Measurements from ENCODE around the gene SLMAP.

The SLMAP gene

DNA sequence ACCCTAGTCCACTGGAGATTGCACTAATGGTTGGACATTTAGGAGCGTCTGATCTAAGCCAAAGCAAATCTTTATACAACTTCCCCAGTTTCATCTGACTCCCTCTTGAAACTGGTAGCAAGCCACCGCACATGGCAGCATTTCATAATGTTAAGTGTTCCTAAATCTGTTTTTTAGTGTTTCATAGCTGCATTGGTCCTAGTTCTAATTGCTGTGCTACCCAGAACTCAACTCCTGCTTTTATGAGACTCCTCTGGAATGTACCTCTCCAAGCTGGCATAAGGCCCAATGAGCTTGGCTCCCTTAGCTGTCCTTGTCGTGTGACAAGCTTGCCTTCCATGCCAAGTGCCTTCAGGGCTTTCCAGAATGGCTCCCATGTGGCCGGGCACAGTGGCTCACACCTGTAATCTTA lies 186.8 kb downstream of the SLMAP start:
- DNase-seq: peak in 2 of 56 donors; percentile 4 to 14

GRCh38 chr3:57943525-57944495 lies 187.7 kb downstream of the SLMAP start:
- peak in 13 of 56 donors; percentile 3 to 27 (median 10) for DNase-seq

GRCh38 chr3:57946970-57947381 lies 190.9 kb downstream of the SLMAP start:
- DNase-seq: no peak

DNA sequence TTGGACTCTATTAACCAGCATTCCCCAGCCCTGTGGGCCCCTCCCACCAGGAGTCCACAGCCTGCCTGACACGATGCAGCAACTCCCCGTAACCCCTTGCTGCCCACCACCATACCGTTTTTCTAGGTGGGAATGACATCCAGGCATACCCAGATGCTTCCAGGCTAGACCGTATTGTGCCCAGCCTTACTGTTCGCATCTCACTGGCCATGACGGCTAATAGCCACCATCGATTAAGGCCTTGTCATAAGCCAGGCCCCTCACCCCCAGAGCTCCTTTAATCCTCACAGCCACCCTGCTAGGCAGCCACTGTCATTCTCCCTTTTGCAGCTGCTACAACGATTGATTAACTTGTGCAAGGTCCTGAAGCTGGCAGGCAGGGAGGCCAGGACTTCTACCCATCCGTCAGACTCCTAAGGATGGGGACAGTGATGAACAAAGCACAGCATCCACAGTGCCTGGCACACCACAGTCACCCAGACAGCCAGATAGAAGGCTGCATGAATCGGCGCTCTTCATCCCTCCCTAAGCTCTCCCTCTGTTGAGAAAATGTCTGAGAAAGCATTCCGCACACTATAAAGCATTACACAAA lies 192.1 kb downstream of the SLMAP start:
- peak in 17 of 56 donors; percentile 6 to 45 (median 25) for DNase-seq

- peak in 17 of 56 donors; percentile 9 to 48 (median 29) for DNase-seq
Observed at GRCh38 chr3:57948781-57949242, 192.7 kb downstream of the SLMAP start.

GRCh38 chr3:57949344-57949743 lies 193.2 kb downstream of the SLMAP start:
- no peak for DNase-seq

- no peak for DNase-seq
Observed at GRCh38 chr3:57949785-57950615, 193.9 kb downstream of the SLMAP start.

GRCh38 chr3:57951066-57951882 lies 195.2 kb downstream of the SLMAP start:
- DNase-seq: peak in 28 of 56 donors; percentile 7 to 59 (median 19)

- peak in 25 of 56 donors; percentile 2 to 54 (median 26) for DNase-seq
Observed at GRCh38 chr3:57952208-57952631, 196.1 kb downstream of the SLMAP start.

DNA sequence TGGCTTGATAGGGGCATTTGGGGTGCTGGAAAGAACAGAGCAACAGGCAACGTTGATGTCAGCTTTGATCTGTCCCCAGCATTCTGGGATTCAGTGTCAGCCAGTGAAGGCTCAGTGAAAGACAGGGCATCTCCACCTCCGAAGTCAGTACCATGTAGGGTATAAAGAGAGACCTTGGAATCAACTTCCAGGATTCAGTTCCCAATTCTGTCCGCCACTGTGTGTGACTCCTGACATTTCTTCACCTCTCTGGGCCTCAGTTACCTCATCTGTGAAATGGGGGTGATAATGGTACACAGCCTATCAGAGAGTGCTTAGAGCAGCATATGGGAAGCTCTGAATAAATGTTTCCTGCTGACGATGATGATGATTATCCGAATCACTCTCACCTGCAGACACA lies 196.5 kb downstream of the SLMAP start:
- DNase-seq: no peak

DNA sequence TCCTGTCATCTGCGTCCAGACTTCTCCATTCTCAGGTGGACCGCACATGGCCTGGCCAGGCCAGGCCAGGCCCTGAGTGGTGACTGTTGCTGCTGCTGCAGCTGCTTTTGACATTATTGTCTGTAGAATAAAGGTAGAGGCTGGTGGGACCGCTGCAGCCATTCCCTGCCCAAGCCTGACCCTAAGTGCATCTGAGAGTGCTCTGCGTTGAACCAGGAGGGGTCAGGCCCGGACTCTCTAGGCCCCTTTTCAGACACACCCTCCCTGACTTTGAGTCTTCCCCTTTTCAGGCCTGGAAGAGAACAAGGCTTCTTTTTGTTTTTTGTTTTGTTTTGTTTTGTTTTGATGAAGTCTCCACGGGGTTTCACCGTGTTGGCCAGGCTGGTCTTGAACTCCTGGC lies 197.5 kb downstream of the SLMAP start:
- no peak for DNase-seq

DNA sequence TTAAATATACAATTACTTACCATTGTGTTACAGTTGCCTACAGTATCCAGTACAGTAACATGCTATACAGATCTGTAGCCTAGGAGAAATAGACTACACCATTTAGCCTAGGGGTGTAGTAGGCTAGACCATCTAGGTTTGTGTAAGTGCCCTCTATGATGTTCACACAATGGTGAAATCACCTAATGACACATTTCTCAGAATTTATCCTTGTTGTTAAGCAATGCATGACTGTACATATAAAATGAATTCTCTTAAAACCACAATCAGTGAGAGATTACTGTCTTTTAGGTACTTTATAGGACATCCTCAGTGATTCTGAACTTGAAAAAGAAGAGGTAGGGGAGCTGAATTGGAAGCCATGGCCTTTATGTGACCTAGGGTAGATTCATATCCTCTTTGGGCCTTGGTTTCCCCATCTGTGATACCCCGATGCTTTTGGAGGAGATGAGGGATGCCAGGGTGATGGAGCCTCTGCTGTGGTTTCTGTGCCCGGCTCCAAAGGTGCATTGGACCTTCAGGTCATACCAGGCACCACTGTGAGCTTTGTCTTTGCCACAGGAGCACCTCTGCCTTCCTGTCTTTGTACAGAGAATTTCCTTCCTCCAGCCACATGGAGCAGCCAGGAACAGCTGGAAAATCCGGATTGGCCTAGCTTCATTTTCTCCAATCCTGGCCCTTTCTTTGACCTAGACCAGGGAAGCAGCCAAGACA lies 200.2 kb downstream of the SLMAP start:
- DNase-seq: no peak

- no peak for DNase-seq
Observed at GRCh38 chr3:57956833-57957174, 200.7 kb downstream of the SLMAP start.

DNA sequence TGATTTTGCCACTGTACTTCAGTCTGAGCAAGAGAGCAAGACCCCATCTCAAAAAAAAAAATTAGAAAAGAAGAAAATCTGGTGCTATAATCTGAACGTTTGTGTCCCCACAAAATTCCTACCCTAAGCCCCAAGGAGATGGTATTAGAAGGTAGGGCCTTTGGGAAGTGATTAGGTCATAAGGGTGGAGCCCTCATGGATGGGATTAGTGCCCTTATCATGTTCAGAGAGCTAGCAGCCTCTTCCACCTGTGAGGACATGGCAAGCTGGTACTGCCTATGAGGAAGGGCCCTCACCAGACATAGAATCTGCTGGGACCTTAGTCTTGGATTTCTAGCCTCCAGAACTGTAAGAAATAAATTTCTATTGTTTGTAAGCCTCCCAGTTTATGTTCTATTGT lies 201.7 kb downstream of the SLMAP start:
- no peak for DNase-seq

- DNase-seq: no peak
Observed at GRCh38 chr3:57958642-57959422, 202.7 kb downstream of the SLMAP start.

DNA sequence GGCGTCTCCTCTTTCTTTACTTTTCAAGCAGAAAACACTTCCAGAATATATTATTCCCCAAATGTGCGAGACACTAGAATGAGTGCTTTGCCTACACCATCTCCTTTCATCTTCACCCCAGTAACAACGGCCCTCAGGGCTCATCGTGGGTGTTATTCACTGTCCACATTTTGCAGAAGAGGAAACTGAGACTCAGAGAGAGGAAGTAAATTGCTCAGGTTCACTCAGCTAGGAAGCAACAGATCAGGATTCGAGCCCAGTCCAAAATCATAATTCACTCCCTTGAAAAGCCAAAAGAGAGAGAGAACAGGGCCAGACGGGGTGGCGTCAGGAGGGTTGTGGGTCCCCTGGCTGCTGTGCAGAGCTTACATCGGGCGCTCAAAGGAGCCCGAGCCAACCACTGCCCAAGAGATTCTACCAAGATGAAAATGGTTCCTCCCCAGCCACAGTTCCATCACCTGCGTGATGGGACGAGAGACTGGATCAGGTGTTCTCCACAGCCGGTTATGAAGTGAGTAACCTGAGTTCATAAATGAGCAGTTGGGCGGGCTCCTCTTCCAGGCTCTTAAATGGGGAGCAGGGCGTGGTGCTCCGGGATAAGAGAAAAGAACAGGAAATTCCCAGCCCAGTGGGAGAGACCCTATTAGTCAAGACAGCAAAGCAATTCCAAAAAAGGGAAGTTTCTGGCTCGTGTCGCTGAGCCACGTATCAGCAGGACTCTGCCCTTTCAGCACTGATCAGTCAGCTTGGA lies 203.5 kb downstream of the SLMAP start:
- DNase-seq: no peak

GRCh38 chr3:57960174-57960505 lies 204.0 kb downstream of the SLMAP start:
- DNase-seq: no peak

GRCh38 chr3:57961177-57961827 lies 205.2 kb downstream of the SLMAP start:
- DNase-seq: no peak
